Iris pigment epithelial cell (primary cell): ENCODE data around the gene SEC24B.
"Not testable (repeated sequence)": the region's sequence is repeated elsewhere in the genome, so short reads cannot be mapped to it uniquely, and the experiment has no call there.

Experiments
- DNase-seq: peaks from one replicate; pipeline ENCODE4 v3.0.0-alpha.2; 2011; ENCODE audit warnings: low read depth

SEC24B gene

DNA sequence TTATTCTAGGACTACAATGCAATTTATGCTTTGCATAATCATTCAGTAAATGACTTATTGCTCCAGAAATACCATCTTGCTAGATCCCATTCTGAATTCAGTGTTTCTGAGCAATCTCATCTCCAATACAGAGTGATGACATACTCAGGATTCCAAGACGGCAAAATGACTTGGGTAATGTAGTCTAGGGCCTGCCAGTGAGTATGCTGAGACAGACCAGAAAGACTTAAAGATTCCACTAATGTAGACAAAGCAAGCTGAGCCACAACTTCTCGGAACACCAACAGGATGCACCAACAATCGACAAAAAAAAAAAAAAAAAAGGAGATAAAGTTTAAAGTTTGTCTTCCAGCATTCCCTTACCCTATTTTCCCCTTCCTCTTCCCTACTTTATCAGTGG, 919 bp upstream of the SEC24B start:
- peak; percentile 83 for DNase-seq

DNA sequence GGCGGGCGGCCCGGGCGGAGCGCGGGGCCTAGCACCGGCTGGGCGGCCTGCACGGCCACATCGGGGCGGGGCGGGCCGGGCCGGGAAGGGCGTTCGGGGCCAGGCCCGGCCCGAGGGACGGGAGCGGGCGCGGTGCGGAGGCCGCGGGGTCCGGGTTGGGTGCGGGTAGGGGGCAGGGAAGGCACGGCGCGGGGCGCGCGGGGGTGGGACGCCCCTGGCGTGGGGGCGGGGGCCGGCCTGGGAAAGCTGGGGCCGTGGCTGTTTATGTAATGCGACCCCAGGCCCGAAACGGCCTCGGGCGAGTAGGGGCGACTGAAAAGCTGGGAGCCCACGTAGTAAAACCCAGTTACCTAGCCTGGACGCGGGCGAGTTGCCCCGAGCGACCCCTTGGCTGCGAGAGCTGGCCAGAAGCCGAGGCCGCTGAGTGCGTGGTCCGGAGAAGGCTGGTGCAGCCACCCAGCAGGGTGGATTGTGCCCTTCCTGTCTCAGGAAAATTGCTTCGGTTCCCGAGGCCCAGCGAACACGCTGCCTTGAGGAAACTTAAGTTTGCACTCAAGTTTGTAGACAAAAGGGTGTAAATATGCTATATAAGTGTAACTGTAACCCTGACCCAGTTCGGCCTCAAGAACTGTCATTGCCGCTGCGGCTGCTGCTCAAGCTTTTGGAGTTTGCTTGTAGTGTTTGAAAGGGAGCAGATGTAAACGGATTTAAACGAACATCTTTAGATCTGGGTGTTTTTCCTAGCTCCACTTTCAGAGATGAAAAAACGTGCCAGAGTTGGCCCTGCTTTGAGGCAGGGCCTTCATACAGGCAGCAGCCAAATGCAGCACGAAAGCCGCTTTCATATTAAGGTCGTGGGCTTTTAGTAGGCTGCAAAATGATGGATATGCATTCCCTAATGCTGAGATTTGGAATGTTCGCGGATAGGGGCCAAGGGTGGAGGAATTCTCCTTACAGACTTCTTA, 674 bp downstream of the SEC24B start:
- DNase-seq = peak; percentile 29

DNA sequence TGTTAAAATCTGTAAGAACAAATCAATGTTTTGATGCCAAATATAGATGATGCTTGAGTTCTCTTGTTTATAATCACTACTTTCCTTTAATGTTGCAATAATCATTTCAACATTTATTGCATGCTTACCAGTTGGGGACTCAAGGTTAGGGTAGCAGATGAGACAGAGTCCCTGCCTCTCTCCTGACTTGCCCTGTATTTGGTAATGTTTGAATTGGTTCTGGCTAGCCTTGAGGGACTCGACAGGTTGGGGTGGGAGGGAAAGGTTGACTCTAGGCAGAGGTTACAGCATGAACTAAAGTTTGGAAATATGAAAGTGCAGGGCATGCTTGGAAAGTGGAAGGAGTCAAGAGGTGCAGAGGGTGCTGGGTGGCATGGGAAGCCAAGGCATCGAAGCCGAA, 2.0 kb downstream of the SEC24B start:
- DNase-seq = no peak

DNA sequence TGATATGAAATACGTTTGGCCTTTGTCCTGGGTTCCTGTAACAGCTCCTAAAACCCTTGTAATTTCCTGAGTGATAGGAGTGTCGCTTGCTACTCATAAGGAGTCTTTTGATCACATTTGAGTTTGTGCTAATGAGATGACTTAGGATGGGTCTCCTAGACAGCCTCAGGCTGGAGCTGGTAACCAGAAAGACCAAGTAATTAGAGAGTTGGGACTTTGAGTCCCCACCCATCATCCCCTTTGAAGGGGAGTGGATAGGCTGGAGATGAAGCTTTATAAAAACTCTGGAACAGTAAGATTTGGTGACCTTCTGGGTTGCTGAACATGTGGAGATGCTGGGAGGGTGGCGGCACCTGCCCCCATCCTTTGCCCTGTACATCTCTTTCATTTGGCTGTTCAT, 2.9 kb downstream of the SEC24B start:
- no peak for DNase-seq

DNA sequence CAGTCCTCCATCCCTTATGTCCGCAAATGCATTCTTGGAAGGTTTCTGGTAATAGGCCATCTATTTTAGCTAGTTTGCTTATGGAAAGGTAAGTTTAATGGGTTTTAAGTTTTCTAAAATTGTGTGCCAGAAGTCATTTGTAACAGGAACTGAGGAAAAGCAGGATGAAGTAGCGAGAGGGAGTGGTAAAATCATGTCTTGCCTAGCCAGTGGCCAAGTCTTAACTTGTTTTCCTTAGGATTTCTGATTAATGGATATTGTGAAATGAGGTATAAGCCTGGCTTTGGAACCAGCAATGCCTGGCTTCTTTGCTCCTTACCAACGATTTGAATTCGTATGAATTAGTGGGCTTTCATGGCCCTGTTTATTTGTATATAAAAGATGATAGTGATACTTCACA, 7.3 kb downstream of the SEC24B start:
- peak; percentile 46 for DNase-seq

DNA sequence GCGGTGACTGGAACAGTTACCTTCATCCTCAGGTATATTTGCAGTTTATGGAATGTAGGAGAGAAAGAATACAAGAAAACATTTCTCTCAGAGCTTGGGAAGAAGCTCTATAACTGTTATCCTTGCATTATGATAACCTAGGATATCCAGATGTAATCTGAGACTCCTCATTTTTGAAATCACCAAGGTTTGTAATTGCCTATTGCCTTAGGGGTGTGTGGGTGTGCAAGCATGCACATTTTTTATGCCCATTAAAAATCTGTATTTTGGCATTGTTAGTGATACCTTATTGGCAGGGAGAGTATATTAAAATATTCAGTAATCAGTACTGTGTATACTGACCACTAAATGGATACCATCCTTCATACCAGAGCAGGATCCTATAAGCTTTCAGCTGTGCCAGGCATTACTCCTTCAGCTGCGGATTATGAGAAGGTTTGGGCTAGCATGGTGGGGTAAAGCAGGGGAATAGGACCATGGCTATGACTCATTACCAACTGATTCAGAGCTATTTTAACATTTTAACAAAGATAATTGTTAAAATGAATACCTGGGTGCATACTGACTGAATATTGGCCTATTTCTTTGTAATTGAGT, 8.3 kb downstream of the SEC24B start:
- no peak for DNase-seq

DNA sequence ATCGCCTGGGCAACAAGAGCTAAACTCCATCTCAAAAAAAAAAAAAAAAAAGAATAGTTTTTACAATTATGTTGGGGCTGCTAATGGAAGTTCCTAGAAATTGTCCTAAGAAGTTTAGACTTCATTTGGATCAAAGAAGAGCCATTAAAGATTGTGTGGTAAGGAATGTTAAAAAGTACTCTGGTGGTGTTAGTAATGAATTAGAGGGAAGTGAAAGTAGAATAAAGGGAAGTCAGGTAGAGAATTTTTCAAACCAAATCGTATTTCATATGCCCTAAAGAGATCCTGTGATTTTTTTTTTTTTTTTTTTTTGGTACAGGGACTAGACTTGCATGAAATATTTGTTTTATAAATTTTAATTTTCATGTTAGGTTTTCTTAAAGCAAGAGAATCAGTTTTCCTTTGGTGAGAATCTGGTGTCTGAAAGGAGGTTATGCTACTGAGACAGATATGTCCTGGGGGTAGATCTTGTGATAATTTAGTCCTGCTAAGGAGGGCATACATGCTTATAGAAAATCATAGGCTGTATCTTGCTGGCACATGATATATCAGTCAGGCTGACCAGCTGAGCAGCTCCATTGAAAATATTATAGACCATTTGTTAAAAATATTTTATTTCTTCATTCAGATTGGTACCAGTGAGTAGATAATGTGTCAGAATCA, 10.7 kb downstream of the SEC24B start:
- no peak for DNase-seq

DNA sequence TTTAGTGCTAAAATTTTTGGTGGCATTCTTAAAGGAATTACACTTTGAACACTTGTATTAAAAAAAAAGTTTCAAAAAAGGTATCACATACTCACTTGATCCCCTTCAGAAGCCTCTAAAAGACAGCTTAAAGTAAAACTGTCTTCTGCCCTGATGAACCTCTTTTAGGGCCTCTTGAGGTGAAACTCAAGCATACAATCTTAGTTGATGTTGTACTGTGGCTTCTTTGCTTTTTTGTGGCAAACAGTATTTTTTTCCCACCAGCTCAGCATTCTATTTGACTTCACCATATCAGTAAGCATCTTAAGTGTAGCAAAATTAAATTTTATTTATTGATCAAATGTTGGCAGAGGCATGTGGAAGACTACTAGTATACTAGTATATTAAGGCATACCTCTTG, 13.7 kb downstream of the SEC24B start:
- no peak for DNase-seq

DNA sequence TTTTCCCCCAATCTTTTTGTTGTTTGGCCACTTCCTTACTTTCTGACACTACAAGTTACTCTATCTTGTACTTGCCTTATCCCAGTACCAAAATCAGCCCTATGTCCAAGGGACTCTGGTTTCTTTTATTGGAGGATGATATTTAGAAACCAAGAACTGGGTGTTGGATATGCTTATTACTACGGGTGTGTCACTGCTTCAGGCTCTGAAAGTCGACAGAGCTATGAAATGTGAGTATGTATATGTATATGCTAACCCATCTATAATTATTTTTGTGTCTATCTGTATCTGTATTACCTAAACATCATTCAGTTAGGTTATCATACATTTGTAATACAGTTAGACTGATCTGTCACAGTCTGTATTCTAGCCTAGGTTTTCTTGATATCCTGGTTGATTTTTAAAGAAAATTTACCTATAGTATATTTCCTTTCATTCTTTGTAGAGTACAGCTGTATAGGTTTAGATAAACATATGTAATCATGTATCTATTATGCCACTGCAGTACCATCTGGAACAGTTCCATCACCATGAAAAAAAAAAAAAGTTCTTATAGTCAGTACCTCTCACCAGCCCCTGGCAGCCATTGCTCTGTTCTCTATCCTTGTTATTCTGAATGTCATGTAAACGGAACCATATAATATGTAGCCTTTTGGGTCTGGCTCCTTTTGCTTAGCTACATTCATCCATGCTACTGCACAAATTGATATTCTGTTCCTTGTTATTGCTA, 18.1 kb downstream of the SEC24B start:
- no peak for DNase-seq

DNA sequence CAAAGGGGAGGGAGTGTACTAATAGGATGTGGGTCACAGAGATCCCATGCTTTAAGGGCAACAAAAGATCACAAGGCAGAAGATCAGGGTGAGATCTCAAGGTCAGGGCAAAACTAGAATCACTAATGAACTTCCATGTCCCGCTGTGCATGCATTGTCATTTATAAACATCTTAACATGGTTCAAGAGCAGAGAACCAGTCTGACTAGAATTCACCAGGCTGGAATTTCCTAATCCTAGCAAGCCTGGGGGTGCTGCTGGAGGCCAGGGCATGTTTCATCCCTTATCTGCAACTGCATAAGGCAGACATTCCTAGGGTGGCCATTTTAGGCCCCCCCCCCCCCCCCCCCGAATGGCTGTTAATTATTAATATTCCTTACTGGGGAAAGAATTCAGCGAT, 19.5 kb downstream of the SEC24B start:
- DNase-seq = not testable (repeated sequence)

DNA sequence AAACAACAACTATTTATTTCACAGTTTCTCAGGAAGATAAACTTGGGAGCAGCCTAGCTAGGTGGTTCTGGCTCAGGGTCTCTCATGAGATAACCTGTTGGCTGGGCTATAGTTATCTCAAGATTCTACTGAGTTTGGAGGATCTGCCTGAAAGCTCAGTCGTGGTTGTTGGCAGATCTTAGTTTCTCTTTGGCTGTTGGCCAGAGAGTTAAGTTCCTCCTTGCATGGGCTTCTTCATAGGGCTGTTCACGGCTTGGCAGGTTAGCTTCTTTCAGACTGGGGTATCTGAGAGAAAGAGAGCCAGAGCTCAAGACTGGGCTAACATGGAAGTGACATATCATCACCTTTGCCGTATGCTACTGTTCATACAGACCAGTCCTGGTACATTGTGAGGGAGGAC, 28.7 kb downstream of the SEC24B start:
- DNase-seq = peak; percentile 33

DNA sequence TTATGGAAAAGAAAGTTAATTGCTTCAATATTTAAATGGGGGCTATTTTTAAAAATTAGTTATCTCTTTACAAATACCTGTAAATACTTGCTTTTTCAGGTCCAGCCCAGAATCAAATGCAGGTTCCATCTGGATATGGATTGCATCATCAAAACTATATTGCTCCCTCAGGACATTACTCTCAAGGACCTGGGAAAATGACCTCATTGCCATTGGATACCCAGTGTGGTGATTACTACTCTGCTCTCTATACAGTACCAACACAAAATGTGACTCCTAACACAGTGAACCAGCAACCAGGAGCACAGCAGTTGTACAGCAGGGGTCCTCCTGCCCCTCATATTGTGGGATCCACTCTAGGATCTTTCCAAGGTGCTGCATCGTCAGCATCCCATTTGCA, 29.2 kb downstream of the SEC24B start:
- DNase-seq = no peak

DNA sequence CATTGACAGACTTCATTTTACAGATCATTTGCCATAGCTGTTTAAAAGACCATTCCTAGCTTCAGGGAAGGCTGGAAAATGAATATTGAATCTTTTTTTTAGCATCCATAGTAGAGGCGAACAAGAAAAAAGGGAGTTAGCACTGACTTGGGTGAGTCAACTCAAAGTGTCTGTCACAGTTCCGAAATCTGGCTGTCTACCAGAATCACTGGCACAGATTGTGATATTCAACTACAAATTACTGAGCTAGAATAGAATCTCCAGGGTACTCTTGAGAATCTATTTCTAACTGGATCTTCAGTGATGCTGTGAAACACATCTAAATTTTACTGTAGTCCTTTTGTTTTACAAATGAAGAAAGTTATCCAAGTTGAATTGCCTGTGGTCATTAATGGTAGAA, 31.5 kb downstream of the SEC24B start:
- no peak for DNase-seq

DNA sequence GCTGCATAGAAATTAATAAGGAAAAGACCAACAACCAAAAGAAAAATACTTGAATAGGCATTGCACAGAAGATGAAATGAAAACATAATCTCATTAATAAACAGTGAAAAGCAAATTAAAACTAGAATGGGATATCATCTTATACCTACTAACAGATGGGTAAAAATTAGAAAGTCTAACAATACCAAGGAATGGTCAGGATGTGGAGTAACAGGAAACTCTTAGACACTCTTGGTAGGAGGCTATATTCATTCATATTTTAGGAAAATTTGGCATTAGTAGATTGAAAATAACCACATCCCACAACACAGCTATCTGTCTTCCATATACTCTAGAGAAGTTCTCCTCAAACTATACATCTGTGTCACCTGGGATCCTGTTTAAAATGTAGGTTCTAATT, 36.3 kb downstream of the SEC24B start:
- DNase-seq = no peak

DNA sequence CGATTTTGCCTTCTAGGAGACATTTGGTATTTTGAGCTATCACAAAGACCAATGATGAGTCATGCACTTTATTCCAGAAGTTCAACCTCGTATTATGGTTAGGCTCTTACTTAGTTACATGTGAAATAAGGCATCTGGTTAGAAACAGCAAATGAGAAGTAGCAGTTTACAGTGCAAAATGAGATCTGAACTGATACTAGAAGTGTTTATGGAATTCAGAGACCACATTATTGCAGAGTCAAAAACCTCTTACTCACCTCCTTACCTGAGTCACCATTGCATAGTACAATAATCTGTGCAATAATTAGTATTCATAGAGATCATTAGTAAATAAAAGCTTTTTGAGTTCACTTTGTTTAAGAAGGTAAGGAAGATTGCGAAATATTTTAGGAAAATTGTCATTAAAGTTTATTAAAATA, 38.7 kb downstream of the SEC24B start:
- DNase-seq = peak; percentile 85

DNA sequence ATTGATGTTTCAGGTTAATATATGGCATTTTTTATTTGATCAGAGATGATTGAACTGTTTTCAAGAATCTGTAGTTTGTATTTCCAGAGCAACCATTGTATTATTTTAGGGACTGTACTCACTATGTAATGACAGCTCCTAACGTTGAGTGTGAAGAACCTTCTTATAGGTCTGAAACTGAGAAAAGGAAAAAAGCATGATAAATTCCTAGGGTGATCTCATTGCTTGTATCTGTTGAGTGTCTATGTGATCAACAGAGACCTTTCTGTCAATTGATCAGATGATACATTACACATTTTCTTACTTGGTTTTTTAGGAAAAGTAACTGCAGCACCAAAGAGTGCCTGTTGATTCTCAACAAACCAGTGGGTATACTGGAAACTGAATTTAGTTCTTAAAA, 40.2 kb downstream of the SEC24B start:
- no peak for DNase-seq

DNA sequence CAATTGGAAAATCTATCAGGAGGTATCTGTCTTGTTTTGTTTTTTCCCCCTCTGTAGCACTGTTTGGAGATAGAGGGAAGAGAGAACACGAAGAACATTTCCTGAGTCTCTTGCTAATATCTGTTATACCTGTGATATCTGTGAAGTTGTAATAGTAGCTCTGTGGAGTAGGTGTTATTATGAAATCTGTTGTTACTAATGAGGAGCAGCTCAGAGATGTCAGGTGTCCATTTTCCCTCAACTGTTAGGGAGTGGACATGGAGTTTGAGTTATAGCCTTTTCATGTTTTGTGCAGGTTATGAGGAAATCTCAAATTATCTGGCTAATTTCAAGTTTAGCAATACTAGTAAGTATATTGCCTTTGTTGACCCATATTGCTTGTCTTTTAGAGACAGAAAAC, 52.4 kb downstream of the SEC24B start:
- no peak for DNase-seq

DNA sequence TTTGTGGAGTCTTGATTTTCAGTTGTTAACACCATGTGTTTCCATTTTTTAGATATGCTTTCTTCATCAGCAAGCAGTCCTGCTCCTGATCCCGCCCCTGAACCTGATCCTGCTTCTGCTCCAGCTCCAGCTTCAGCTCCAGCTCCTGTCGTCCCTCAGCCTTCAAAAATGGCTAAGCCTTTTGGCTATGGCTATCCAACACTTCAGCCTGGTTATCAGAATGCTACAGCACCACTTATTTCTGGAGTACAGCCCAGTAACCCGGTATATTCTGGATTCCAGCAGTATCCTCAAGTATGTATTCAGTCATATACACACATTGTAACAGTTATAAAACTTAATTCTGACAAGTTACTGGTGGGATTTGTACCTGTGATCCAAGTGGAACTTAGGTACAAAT, 60.9 kb downstream of the SEC24B start:
- no peak for DNase-seq

DNA sequence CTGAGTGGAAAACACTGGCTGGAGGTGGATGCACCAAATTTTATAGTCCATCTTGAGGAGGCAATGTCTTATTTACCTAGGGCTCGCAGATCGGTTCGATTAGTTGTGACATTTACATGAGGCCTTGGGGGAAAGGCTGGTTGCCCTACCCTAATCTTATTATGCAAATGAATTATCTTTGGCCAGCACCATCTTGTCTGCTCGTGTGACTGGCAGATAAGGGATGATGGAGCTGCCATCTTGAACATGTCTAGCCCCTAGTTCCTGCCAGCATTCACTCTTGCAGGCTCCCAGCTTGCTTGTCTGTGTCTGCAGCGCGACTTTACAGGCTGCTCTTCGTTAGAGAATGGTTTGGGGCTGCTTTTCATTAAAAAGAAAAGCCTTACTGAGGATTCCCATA, 61.9 kb downstream of the SEC24B start:
- no peak for DNase-seq

DNA sequence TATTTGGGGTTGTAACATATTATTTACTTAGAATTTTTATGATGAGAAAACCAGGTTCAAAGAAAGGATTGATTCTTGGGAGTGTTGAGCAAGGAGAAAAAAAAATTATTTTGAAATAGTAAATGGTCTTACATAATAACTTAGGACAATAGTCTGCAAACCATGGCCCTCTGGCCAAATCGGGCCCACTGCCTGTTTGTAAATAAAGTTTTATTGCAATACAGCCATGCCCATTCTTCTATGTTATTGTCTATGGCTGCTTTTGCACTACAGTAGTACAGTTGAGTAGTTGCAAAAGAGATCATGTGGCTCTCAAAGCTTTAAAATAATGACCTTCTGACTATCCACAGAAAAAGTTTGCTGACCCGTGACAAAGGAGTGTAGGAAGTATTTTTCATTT, 63.3 kb downstream of the SEC24B start:
- DNase-seq = no peak

DNA sequence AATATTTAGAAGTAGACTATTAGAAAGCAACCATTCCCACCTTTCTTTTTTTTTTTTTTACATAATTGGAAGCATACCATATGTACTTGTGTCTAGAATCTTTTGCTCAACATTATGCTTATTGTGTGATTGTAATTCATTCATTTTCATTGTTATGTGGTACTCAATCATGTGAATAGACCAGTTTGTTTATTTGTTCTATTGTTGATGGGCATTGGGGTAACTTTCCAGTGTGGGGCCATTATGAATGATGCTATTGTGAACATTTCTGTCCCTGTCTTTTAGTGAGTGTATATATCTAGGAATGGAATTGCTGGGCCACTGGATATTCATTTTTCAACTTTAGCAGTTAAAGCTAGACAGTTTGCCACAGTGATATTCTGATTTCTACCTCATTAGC, 63.9 kb downstream of the SEC24B start:
- DNase-seq = no peak

DNA sequence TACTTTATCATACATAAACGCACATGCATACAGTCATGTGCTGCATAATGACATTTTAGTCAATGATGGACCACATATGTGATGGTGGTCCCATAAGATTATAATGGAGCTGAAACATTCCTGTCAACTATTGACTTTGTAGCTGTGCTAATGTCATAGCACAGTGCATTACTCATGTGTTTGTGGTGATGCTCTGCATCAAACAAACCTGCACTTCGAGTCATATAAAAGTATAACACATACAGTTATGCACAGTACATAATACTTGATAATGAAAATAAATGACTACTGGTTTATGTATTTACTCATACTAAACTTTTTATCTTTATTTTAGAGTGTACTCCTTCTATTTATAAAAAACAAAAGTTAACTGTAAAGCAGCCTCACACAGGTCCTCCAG, 65.9 kb downstream of the SEC24B start:
- DNase-seq = peak; percentile 3
